Measurements from ENCODE around the gene RPTOR.

GRCh38 chr17:80942423-80943345 lies 398.0 kb downstream of the RPTOR start:
- TF ChIP-seq CTCF (IDR thresholded peaks at IDR 0.05; ENCODE audit: poor library complexity, severe bottlenecking) (no peak), POLR2AphosphoS5 (IDR thresholded peaks at IDR 0.05) (no peak), REST (IDR thresholded peaks at IDR 0.05; ENCODE audit: borderline replicate concordance) (no peak), RAD21 (conservative IDR thresholded peaks at IDR 0.05) (no peak), EZH2 (IDR thresholded peaks at IDR 0.05; ENCODE audit: borderline replicate concordance, insufficient read depth, low read length, poor library complexity, severe bottlenecking) (no peak), EP300 (conservative IDR thresholded peaks at IDR 0.05; ENCODE audit: poor library complexity, severe bottlenecking) (no peak)
